ENCODE measurements around the gene SLC2A13.

Gene SLC2A13

GRCh38 chr12:40001406-40001805 lies 104.5 kb downstream of the SLC2A13 start:
- DNase-seq: no peak

- no peak for DNase-seq
These were observed 105.0 kb downstream of the SLC2A13 start for GRCh38 chr12:40000884-40001283.

DNA sequence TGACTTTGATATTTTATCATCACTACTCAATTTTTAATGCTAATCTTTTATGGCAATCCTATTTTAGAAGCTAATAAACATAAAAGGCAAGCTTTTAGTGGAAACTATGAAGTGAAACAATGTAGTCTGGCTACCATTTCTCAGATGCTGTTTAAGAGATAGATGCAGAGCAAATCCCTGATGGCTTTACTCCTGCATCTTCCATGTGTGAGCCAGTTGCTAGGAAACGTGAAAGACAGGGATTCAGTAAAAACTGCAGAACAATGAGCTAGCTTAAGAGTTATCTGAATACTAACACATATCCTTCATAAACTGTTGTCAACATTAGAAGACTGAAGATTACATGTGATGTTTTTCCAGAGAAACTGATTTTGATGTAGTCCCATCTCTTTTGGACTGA lies 112.6 kb downstream of the SLC2A13 start:
- peak in 5 of 56 donors; percentile 0 to 24 (median 6) for DNase-seq

DNA sequence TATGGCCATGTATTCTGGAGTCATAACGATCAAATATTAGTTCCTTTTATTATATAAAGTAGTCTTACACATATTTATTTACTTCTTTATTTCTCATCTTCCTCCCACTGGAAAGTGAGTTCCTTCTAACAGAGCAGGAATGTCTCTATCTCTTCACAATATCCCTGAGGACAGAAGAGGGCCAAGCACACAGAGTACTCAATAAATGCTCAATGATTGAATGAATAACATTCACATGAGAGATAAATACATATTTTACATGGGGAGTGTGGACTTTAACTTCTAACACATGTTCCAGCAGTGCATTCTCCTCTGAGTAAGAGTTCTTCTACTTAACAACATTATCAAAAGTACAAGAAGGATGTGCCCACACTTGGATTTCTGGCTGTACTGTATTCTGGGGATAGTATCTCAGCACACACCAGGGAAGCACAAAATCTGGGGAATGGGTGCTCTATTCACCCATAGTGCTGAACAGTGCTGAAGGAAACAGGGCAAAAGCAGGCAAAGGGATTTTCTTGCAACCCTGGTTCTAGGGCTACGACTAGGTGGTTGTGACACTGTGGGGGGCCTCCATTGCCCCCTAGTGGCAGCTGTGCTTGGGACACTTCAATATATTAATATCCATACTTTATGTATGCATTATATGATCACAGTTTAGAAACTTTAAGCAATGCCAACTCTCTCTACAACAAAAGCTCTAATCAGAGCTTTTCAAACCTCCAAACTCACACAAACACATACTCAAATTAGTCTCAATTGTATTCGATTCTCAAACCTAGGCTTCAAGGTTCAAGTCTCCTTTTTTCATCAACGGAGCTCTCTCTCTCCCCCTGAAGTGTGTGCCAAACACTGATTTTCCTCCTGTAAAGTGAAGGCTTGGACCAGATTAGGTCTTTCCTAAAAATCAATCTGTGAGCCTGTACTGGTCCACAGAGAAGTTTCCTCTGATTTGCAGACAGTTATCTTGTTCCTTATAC lies 115.5 kb downstream of the SLC2A13 start:
- peak in 15 of 56 donors; percentile 0 to 52 (median 4) for DNase-seq

- DNase-seq: no peak
These were observed 116.4 kb downstream of the SLC2A13 start for GRCh38 chr12:39989501-39989900.

GRCh38 chr12:39988574-39988973 lies 117.3 kb downstream of the SLC2A13 start:
- DNase-seq: no peak

GRCh38 chr12:39986674-39987073 lies 119.2 kb downstream of the SLC2A13 start:
- DNase-seq: no peak

GRCh38 chr12:39984670-39985069 lies 121.2 kb downstream of the SLC2A13 start:
- DNase-seq: no peak

DNA sequence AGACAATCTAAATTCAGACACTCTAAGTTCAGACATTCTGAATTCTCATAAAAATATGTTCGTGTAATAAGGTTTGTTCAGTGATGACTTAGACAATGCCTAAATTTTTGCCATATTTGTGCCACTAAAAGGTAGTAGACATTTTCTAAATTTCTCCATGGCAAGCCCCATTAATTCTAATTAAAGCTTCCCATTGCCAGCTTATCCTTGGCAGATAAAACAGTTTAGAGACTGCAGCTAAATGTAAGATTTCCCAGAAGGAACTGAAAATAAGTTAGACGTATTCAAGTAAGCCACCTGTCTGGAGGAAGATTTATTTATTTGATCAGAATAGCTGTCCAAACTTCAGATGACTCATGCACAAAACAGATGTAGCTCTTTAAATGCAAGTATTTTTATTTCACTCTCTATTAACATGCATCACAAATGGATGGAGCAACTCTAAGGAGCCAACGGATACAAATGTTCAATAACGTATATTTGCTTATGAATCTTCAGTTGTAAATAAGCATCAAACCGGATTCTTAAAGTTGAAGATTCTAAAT lies 130.4 kb downstream of the SLC2A13 start:
- no peak for DNase-seq

GRCh38 chr12:39972119-39972518 lies 133.8 kb downstream of the SLC2A13 start:
- DNase-seq: no peak

GRCh38 chr12:39971348-39971747 lies 134.5 kb downstream of the SLC2A13 start:
- no peak for DNase-seq

- no peak for DNase-seq
These were observed 139.2 kb downstream of the SLC2A13 start for GRCh38 chr12:39966721-39967120.

GRCh38 chr12:39966256-39966655 lies 139.6 kb downstream of the SLC2A13 start:
- DNase-seq: no peak

DNA sequence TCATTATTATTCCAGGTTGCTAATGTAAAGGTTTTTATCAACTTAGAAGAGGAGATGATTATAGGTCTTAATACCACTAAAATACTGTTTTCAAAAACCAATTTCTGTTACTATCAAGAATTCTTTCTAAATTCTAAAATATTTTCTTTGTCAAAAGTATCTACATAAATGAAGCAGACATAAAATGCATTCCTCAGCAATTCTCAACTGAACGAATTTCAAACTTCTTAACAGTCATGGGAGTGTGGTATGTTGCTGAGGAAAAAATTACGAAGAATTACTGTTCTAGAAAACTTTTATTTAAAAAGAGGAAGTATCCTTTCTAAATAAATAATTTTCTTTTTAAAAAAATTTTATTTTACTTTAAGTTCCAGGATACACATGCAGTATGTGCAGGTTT lies 146.4 kb downstream of the SLC2A13 start:
- no peak for DNase-seq

DNA sequence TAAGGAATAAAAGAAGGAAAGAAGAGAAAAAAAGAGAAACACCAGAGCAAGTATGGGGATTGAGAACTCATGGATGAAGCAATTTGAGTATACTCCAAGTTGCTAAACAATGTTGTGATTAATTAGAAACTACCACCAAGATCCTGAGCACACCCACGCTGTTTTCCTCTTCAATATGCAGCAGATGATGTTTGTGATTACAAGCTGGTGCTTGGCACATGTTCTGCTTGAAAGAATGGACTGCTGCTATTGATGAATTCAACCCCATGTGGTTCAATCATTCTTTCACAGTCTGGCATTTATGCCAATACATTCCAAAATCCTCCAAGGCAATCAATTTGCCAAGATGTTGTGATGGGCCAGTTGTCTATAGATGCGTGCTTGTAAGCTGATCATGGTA lies 146.8 kb downstream of the SLC2A13 start:
- no peak for DNase-seq

DNA sequence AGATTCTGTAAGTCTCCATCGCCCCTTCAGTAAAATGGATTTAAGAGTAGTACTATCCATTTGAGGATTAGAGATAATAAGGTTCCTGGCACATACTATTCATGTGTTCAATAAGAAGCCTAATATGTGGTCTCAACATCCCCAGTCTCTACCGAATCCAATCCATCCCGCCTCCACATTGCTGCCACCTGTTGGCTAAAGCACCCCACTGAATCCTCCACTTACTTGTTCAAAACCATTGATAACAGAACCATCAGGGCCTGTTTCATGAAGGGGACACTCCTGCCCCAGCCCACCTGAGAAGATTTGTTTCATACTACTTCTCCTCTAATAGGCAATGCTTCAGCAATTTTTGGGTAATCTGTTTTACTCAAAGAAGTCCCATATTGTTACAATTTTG lies 147.5 kb downstream of the SLC2A13 start:
- no peak for DNase-seq

- DNase-seq: no peak
These were observed 149.2 kb downstream of the SLC2A13 start for GRCh38 chr12:39956725-39957124.

- DNase-seq: no peak
These were observed 159.3 kb downstream of the SLC2A13 start for GRCh38 chr12:39946361-39947280.

GRCh38 chr12:39937119-39937518 lies 168.8 kb downstream of the SLC2A13 start:
- no peak for DNase-seq

DNA sequence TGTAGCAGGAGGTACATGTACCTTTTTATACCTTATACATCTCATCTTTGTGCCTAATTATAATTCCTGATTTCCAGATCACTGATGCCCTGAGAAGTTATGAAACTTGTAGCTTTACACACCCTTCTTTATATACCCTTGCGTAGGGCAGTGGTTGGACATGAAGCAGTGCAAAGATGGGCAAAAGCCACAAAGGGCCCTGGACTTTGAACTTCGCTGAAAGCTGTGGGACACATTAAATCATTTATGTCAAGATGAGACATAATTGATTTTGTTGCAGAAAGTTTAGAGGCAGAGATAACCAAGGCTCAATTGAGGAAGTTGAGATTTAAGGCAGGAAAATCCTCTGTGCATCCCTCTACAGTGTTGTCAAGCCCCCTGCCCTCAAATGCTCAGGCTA lies 170.0 kb downstream of the SLC2A13 start:
- no peak for DNase-seq

DNA sequence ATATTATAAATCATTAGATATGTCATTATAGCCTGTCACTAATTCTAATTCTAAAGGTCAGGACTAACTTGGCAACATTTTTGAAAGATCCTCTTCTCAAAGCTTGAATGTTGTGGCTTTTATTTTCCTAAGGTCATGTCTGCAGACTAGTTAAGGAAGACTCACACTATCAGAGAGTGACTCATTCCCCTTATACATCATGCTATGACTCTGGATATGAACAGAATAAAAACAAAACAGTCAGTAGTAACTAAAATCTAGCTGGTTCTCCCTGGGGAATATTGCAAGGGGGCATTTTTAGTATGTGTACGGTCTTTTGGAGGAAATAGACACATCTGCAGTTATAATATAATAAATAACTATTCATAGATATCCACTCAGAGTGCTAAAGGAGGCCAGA lies 170.6 kb downstream of the SLC2A13 start:
- DNase-seq: no peak

DNA sequence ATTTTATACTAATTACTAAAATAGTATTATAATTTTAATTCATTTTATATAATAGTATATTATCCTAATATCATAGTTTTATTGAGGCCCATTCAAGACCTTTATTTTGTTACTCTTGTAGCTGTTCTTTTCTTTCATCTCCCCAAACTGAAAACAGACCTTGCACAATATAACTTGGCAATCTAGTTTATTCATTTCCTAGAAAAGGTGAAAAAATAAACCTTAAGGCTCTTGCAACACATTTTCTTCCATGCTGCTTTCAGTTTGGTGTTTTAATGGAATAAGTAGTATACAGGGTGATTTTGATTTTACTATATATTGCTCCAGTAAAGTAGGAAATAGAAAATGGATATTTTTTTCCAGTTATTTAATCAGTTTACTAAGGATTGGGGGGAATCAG lies 174.0 kb downstream of the SLC2A13 start:
- no peak for DNase-seq
